ENCODE measurements around the gene GALC.
A peak's percentile ranks its signal among the peaks of the same experiment; 100 is the strongest.

GALC gene

GRCh38 chr14:87990682-87991081 is 2.3 kb downstream of the GALC start:
- H3K4me3 ChIP-seq (ENCODE audit: low read depth, low read length) = no peak overlapping the region
- DNase-seq (ENCODE audit: low read depth) = no peak
- no peak for TF ChIP-seq CTCF (IDR thresholded peaks at IDR 0.05; ENCODE audit: control insufficient read depth, extremely low read depth, insufficient read depth)

DNA sequence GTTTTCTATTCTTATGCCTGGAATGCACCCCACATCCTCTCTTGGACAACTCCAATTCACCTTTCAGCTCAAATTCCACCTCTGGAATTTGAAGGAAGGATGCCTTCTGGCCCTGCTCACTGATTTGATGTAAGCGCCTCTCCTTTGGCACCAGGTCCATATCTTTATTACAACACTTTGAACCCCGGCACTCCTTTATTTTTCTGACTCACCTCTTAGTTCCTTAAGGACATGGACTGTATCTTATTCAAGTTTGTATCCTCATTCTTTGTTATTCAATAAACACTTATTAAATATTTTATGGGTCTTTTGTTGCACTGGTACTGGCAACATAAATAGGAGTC is 3.1 kb downstream of the GALC start:
- H3K4me3 ChIP-seq (ENCODE audit: low read depth, low read length) = no peak overlapping the region
- DNase-seq (ENCODE audit: low read depth) = peak; percentile 13
- TF ChIP-seq CTCF (IDR thresholded peaks at IDR 0.05; ENCODE audit: control insufficient read depth, extremely low read depth, insufficient read depth) = no peak

DNA sequence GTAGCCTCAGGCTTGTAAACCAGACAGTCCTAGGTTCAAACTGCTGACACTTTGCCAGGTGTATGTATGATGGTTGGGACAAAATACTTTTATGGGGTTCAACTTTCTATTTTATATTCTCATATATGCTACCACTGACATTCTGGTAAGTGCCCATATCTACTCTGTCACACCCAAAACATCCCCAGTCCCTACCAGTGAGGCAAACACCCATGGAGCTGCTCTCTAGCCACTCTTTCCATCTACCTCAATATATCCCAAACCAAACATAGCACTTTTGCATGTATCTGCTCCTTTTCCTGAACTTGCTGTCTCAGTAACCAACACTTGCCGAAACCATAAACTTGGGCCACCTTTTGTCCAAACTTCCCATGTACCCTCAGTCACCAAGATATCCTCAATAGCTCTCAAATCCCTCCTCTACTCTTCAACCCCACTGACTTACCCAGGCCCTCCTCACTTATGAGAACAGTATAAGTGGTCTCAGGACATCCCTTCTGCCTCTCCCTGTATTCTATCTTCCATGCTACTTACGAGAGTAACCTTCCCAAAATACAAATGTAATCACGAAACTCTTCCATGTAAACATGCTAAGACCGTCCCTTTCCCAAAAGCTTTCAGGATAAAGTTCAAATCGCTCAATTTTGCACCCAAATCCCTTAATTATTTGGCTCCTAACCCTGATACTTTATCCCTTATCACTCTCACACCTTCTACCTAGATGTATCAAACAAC is 3.6 kb downstream of the GALC start:
- DNase-seq (ENCODE audit: low read depth) = no peak
- no peak overlapping the region for H3K4me3 ChIP-seq (ENCODE audit: low read depth, low read length)
- no peak for TF ChIP-seq CTCF (IDR thresholded peaks at IDR 0.05; ENCODE audit: control insufficient read depth, extremely low read depth, insufficient read depth)

GRCh38 chr14:87979689-87980088 is 13.3 kb downstream of the GALC start:
- no peak for TF ChIP-seq CTCF (IDR thresholded peaks at IDR 0.05; ENCODE audit: control insufficient read depth, extremely low read depth, insufficient read depth)
- DNase-seq (ENCODE audit: low read depth) = no peak
- no peak overlapping the region for H3K4me3 ChIP-seq (ENCODE audit: low read depth, low read length)

GRCh38 chr14:87975636-87976035 is 17.3 kb downstream of the GALC start:
- DNase-seq (ENCODE audit: low read depth) = no peak
- TF ChIP-seq CTCF (IDR thresholded peaks at IDR 0.05; ENCODE audit: control insufficient read depth, extremely low read depth, insufficient read depth) = no peak
- H3K4me3 ChIP-seq (ENCODE audit: low read depth, low read length) = no peak overlapping the region

- H3K4me3 ChIP-seq (ENCODE audit: low read depth, low read length) = no peak overlapping the region
- TF ChIP-seq CTCF (IDR thresholded peaks at IDR 0.05; ENCODE audit: control insufficient read depth, extremely low read depth, insufficient read depth) = no peak
- DNase-seq (ENCODE audit: low read depth) = no peak
Measured at GRCh38 chr14:87971010-87971409, 22.0 kb downstream of the GALC start.

- no peak for TF ChIP-seq CTCF (IDR thresholded peaks at IDR 0.05; ENCODE audit: control insufficient read depth, extremely low read depth, insufficient read depth)
Measured at GRCh38 chr14:87967496-87967895, 25.5 kb downstream of the GALC start.

More at GRCh38 chr14:87967496-87967895, 25.5 kb downstream of the GALC start:
- no peak for DNase-seq (ENCODE audit: low read depth)
- no peak overlapping the region for H3K4me3 ChIP-seq (ENCODE audit: low read depth, low read length)
